ENCODE data around the gene COTL1.
A peak's percentile ranks its signal among the peaks of the same experiment; 100 is the strongest.

COTL1 gene

GRCh38 chr16:84654238-84654637, 36.4 kb upstream of the COTL1 start:
- no peak for DNase-seq (ENCODE audit: extremely low read depth, low read depth)
- H3K4me3 ChIP-seq (replicated peaks; ENCODE audit: low read depth, low read length), result no peak overlapping the region
- TF ChIP-seq CTCF (IDR thresholded peaks at IDR 0.05; ENCODE audit: low read depth, low read length, missing control alignments), result no peak

- no peak overlapping the region for H3K4me3 ChIP-seq (replicated peaks; ENCODE audit: low read depth, low read length)
- no peak for TF ChIP-seq CTCF (IDR thresholded peaks at IDR 0.05; ENCODE audit: low read depth, low read length, missing control alignments)
- DNase-seq (ENCODE audit: extremely low read depth, low read depth), result no peak
Measured at GRCh38 chr16:84652566-84652965, 34.7 kb upstream of the COTL1 start.

DNA sequence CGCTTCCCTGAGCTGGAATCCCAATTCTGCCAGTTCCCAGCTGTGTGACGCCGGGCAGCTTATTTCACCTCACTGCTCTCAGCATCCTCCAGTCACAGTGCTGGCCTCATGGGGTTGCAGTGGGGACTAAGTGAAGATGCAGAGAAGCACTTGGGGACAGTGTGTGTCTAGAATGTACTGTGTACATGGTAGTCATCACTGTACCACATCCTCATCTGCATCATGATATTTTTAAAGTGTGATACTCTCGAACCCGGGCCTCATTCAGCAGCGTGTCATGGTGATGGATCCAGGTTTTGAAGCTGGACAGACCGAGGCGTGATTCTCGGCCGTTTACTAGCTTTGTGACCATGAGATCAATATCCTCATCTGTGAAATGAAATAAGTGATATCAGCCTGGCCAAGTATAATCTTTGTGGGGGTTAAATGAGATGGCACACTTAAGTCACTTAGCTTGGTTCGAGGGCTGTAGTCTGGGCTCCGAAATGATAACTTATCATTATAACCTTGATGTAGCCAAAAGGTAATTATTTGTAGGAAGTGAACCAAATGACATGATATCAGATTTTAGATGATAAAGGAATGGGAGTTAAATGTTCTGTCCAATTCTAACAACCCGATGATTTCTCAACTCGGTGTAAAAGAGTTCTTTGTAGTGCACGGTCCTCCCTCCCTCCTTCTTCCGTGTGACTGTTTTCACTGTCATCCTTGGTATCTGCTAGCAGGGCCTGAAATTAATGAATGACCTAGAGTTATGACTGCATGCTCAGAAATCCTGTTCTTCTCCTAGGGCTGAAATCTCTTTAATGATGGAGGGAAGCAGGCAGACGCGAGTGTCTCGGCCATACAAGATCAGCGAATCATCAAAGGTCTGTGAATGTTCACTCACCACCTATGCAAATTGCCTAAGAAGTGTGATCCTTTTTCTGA, 32.4 kb upstream of the COTL1 start:
- TF ChIP-seq CTCF (IDR thresholded peaks at IDR 0.05; ENCODE audit: low read depth, low read length, missing control alignments), result no peak
- no peak overlapping the region for H3K4me3 ChIP-seq (replicated peaks; ENCODE audit: low read depth, low read length)
- DNase-seq (ENCODE audit: extremely low read depth, low read depth), result no peak

- H3K4me3 ChIP-seq (replicated peaks; ENCODE audit: low read depth, low read length), result peak overlapping the region; percentile 65
- no peak for DNase-seq (ENCODE audit: extremely low read depth, low read depth)
- no peak for TF ChIP-seq CTCF (IDR thresholded peaks at IDR 0.05; ENCODE audit: low read depth, low read length, missing control alignments)
Measured at GRCh38 chr16:84649511-84649861, 31.6 kb upstream of the COTL1 start.

GRCh38 chr16:84648595-84649510, 31.0 kb upstream of the COTL1 start:
- peak overlapping the region; percentile 65 for H3K4me3 ChIP-seq (replicated peaks; ENCODE audit: low read depth, low read length)
- DNase-seq (ENCODE audit: extremely low read depth, low read depth), result no peak
- TF ChIP-seq CTCF (IDR thresholded peaks at IDR 0.05; ENCODE audit: low read depth, low read length, missing control alignments), result no peak

DNA sequence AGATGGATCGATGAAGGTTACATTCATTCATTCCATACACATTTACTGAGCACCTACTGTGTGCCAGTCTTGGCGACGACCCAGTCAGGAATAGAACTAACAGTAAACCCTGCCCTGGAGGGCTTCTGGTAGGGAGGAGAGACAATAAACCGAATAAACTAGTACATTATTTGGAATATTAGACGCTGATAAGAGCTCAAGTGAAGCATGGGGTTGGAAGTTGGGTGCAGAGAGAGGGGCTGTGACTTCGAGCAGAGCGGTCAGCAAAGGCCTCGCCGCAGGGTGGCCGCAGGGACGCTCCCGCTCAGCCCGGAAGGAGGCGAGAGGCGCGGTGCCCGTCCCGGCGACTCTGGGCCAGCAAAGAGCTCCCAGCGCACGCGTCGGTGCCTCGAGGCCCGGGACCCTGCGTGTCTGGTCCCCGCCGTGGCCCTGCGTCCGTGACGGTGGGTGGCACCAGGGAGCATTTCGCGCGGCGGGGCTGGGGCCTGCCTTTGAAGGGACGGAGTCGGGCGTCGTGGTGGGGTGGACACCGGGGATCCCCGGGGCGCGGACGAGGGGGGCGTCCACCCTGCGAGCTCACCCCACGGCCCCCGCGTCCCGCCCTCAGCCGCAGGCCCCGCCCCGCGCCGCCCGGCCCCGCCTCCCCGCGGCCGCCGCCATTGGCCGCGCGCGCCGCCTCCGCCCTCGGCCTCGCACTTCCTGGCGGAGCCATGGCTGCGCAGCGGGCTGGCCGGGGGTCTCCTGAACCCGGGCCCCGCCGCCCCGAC, 30.1 kb upstream of the COTL1 start, which contains the start of gene KLHL36:
KLHL36 (plus strand) TSS at position 684 of the 767 bp plus-strand sequence. CDS start 2,357 bp downstream, outside the sequence.
- DNase-seq (ENCODE audit: extremely low read depth, low read depth), result no peak
- TF ChIP-seq CTCF (IDR thresholded peaks at IDR 0.05; ENCODE audit: low read depth, low read length, missing control alignments), result no peak
- H3K4me3 ChIP-seq (replicated peaks; ENCODE audit: low read depth, low read length), result peak within 1 kb of the TSS; percentile 65

Measured in HFF-Myc (cell line).